Esophagus muscularis mucosa (tissue), 4 donors: ENCODE results near the gene XPO1. TPM values are rescaled to one million over a fixed set of nuclear protein-coding genes. Genes with fewer than 3 reads are reported as not detected.
"Not testable (repeated sequence)": the region's sequence is repeated elsewhere in the genome, so short reads cannot be mapped to it uniquely, and the experiment has no call there.

Experiments
- DNase-seq: peaks from one replicate; pipeline ENCODE4 v3.0.0-alpha.2; 2017; ENCODE audit errors: extremely low spot score
- H3K27ac ChIP-seq, 4 donors: fragments of 200-600 bp; sonication (generic); replicated peaks in 1 of 4; 1 replicate in 3 of 4; 2 replicates in 1 of 4; pipeline ENCODE4 v1.5.1; 2016 to 2019; ENCODE audit warnings: mild to moderate bottlenecking in 1 of 4
- H3K27me3 ChIP-seq, 4 donors: fragments of 200-600 bp; sonication (generic); one replicate each; pipeline versions ENCODE4 v1.5.1 to v1.6.0; 2016 to 2019
- H3K36me3 ChIP-seq, 4 donors: fragments of 200-600 bp; sonication (generic); one replicate each; pipeline ENCODE4 v1.5.1; 2016 to 2019
- H3K4me1 ChIP-seq, 4 donors: fragments of 200-600 bp; sonication (generic); one replicate each; pipeline ENCODE4 v1.5.1; 2016 to 2019
- H3K4me3 ChIP-seq, 4 donors: fragments of 200-600 bp; sonication (generic); 1 replicate in 2 of 4; 2 replicates in 2 of 4; pipeline ENCODE4 v1.5.1; 2016 to 2019; ENCODE audit warnings: mild to moderate bottlenecking in 4 of 4, moderate library complexity in 1 of 4
- H3K9me3 ChIP-seq, 4 donors: fragments of 200-600 bp; sonication (generic); 1 replicate in 3 of 4; 2 replicates in 1 of 4; pipeline ENCODE4 v1.5.1; 2016 to 2019
- CTCF ChIP-seq, 3 experiments: fragments of 200-600 bp in 2 of 3; fragments of 450-650 bp in 1 of 3; sonication (generic) in 2 of 3; IDR thresholded peaks; one replicate each; pipeline ENCODE4 v1.5.1; 2017 to 2019; ENCODE audit warnings: antibody characterized with exemption in 3 of 3, mild to moderate bottlenecking in 2 of 3, moderate library complexity in 1 of 3
- EP300 ChIP-seq: sonication (generic); formaldehyde crosslinking; IDR thresholded peaks from one replicate; pipeline ENCODE4 v1.6.1; 2017; ENCODE audit warnings: antibody characterized with exemption
- POLR2A ChIP-seq: fragments of 450-650 bp; IDR thresholded peaks from one replicate; pipeline ENCODE4 v1.6.1; 2017; ENCODE audit warnings: antibody characterized with exemption, moderate library complexity, mild to moderate bottlenecking, low read depth
- POLR2AphosphoS5 ChIP-seq, 2 donors: sonication (generic); formaldehyde crosslinking; IDR thresholded peaks; one replicate each; pipeline ENCODE4 v1.6.1; 2017; ENCODE audit warnings: antibody characterized with exemption in 2 of 2
- WGBS: methylation state at CpG from one replicate; pipeline ENCODE4 v1.1.5; 2018; 5-methylcytosine and 5-hydroxymethylcytosine counted together
- intact Hi-C: fragments of 100-400 bp; cut with DNase I; formaldehyde crosslinking; loops from one replicate; pipeline ENCODE4 v1.15.1; 2023
- total RNA-seq, 4 donors: library from RNA; depleted of rRNA; stranded (reverse); fragments of >200 nt; gene quantifications; one replicate each; pipeline versions ENCODE4 v1.1.0 to v1.2.1, GENCODE V29; 2016

The XPO1 gene
- total RNA-seq, 4 donors from 2014 or later, result 55.8 to 117 (median 65.4) TPM

- under 1% methylated on average over 89 of the region's 91 CpGs for WGBS
- DNase-seq, result peak; percentile 98
- intact Hi-C loops, result loop anchor here (5.0 kb wide), 1 partner anchor 66 kb away; the partner anchor contains the start of gene XPO1
- no peaks in the 10 kb centered on the region for H3K27me3 ChIP-seq
- H3K9me3 ChIP-seq, result no peaks in the 10 kb centered on the region
- peaks cover 0 to 8% (median 0%) of the 10 kb centered on the region in 4 donors for H3K36me3 ChIP-seq
- no peak for TF ChIP-seq CTCF (IDR thresholded peaks at IDR 0.05)
- no peak for TF ChIP-seq EP300
- peak; percentile 92 to 96 for TF ChIP-seq POLR2AphosphoS5 (IDR thresholded peaks at IDR 0.05)
- peak; percentile 65 for TF ChIP-seq POLR2A
- H3K4me3 ChIP-seq, result peak within 1 kb of the TSS; percentile 78 to 97 (median 90)
- peaks cover 15 to 47% (median 44%) of the 10 kb centered on the region in 4 donors for H3K4me1 ChIP-seq
- peak within 1 kb of the TSS; percentile 95 to 99 (median 97) for H3K27ac ChIP-seq
These were observed 66.9 kb downstream of the XPO1 start, which contains the start of gene USP34 for GRCh38 chr2:61470965-61471904. Gene USP34, minus strand, starts transcription at chr2:61471087. Its CDS starts 395 bp downstream, at chr2:61470692.

GRCh38 chr2:61470122-61470951 lies 67.8 kb downstream of the XPO1 start:
- Histone ChIP-seq H3K9me3 (no peaks in the 10 kb centered on the region), H3K27me3 (no peaks in the 10 kb centered on the region), H3K4me1 (peaks cover 18 to 56% (median 53%) of the 10 kb centered on the region in 4 donors), H3K4me3 (peak overlapping the region; percentile 78 to 97 (median 90)), H3K27ac (peak overlapping the region; percentile 95 to 99 (median 97)), H3K36me3 (peaks cover 0 to 5% (median 0%) of the 10 kb centered on the region in 4 donors)
- DNase-seq, result peak; percentile 95
- under 1% methylated on average over 29 of the region's 94 CpGs for WGBS
- TF ChIP-seq EP300 (no peak), CTCF (IDR thresholded peaks at IDR 0.05) (no peak), POLR2AphosphoS5 (IDR thresholded peaks at IDR 0.05) (no peak), POLR2A (no peak)
- intact Hi-C loops, result loop anchor here (5.0 kb wide), 1 partner anchor 67 kb away; the partner anchor contains the start of gene XPO1

- H3K4me3 ChIP-seq, result peak overlapping the region; percentile 78 to 97 (median 90)
- H3K36me3 ChIP-seq, result peaks cover 0 to 5% (median 0%) of the 10 kb centered on the region in 4 donors
- H3K9me3 ChIP-seq, result no peaks in the 10 kb centered on the region
- WGBS, result 6% methylated on average over 8 of the region's 8 CpGs
- no peaks in the 10 kb centered on the region for H3K27me3 ChIP-seq
- TF ChIP-seq POLR2AphosphoS5 (IDR thresholded peaks at IDR 0.05), result no peak
- TF ChIP-seq CTCF (IDR thresholded peaks at IDR 0.05), result no peak
- TF ChIP-seq POLR2A, result no peak
- TF ChIP-seq EP300, result no peak
- H3K4me1 ChIP-seq, result peaks cover 18 to 63% (median 57%) of the 10 kb centered on the region in 4 donors
- no peak for DNase-seq
- intact Hi-C loops, result loop anchor here (5.0 to 10.0 kb wide), 2 partner anchors 68 to 385 kb away; partner anchors contain the start of genes FAM161A and XPO1
- H3K27ac ChIP-seq, result peak overlapping the region; percentile 95 to 99 (median 97)
These were observed 68.6 kb downstream of the XPO1 start for GRCh38 chr2:61469424-61470121.

GRCh38 chr2:61468231-61468630 lies 69.9 kb downstream of the XPO1 start:
- intact Hi-C loops, result loop anchor here (10.0 kb wide), 1 partner anchor 387 kb away; the partner anchor contains the start of gene FAM161A
- H3K9me3 ChIP-seq, H3K36me3 ChIP-seq, DNase-seq, H3K4me3 ChIP-seq, H3K27me3 ChIP-seq: not testable (repeated sequence)
- H3K27ac ChIP-seq, result peak overlapping the region in 1 of 4 donors; percentile 96
- peaks cover 18 to 77% (median 67%) of the 10 kb centered on the region in 4 donors for H3K4me1 ChIP-seq
- WGBS, result 89% methylated on average over 10 of the region's 10 CpGs
